NCI-H1092 treated with DMSO at 0.1 percent for 48 hours (cell line): Measurements from ENCODE around the gene WDR37.

Experiments
- DNase-seq: peaks from one replicate; lab custom pipeline; 2025; lab: John Stamatoyannopoulos, UW

The WDR37 gene

DNA sequence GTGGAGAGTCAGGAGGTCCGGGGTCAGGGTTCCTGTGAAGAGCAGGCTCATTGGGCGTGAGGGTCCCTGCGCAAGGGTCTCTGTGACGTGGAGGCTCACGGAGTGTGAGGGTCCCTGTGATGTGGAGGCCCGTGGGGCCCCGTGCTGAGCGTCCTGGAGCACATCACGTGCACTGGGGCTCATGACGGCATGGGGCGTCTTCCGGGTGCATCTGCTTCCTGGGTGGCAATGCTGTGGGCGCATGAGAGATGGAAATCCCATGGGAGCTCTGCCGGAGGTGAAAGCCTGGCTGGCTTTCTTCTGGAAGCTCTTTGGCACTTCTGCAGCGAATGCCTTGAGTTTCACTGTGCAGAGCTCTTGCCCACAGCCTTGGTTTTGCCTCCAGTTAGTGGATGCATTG lies 71.4 kb downstream of the WDR37 start:
- DNase-seq, result no peak

DNA sequence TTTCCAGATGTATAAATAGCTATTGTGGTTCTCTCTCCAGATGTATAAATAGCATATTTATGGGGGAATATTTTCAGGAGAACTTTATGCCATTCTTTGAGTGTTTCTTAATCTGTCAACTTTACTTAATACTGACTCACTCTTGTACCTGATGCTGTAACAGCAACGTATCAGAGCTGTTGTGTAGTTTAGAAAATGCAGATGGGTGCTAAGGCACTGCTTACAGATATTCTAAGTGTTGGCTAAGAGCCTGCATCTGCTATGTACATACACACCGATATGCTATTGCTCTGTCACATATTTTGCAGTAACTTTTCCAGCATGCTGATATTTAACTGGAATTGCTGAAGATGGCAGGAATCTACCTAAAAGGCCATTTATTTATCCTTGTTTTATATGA lies 71.9 kb downstream of the WDR37 start:
- no peak for DNase-seq

DNA sequence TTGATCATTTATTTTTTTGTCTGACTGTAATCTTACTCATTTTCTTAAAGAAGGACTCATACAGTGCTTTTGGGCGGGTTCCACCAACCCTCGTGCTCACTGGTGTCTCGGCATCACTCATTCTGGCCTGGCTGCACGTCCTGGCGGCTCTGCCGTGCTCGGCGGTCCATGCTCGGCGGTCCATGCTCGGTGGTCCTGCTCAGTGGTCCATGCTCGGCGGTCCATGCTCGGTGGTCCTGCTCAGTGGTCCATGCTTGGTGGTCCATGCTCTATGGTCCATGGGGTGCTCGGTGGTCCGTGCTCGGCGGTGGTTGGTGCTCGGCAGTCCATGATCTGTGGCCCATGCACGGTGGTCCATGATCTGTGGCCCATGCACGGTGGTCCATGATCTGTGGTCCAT lies 72.5 kb downstream of the WDR37 start:
- no peak for DNase-seq

DNA sequence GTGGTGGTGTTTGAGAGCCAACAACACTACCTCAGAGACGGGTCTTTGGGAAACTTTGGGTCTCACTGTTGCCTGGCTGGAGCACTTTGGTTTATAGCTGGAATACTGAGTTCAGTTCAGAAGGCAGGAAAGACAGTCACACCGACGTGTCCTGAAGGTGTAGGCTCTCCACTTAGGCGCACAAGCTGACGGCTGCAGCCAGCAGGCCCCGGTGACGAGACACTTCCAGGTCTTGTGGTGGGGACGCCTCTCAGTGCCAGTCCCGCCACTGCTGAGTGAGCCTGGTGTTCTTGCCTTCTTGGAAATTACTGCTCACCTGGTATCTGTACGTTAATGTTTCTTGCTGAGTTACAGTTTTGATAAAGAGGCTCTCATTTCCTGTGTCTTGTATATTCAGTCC lies 74.0 kb downstream of the WDR37 start:
- DNase-seq, result no peak

DNA sequence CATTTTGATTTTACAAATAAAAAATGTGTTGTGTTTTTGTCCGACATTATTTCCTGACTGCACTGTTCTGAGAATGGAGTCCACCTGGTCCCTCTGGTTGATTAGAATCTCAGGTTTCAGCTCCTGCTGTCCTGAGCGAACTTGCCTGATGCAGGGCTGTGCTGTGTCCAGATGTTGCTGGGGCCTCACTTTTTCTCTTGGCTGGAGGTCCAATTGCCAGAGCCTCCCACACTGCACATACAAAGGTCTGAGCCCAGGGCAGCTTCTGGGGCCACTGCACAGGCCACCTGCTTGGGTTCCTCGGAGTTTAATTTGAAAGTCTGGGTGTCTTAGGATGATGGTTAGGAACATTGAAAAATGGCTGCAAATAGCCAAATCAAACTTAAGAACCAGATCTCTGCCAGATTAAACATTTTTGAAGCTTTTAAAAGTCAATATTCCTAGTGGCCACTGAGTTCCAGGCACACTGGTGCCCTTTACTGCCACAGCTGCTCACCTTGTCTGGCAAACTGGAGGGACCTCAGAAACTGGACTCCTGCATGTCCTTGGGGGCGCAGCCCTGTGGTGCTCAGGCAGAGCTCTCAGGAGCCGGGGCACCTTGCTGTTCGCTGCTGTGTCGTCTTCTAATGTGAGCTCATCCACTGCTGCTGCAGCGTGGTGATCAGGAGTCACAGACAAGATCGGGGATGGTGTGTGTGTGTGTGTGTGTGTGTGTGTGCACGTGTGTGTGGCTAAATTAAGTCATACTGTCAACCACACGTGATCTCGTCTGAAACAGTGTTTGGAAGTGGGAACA lies 75.0 kb downstream of the WDR37 start:
- DNase-seq, result no peak

DNA sequence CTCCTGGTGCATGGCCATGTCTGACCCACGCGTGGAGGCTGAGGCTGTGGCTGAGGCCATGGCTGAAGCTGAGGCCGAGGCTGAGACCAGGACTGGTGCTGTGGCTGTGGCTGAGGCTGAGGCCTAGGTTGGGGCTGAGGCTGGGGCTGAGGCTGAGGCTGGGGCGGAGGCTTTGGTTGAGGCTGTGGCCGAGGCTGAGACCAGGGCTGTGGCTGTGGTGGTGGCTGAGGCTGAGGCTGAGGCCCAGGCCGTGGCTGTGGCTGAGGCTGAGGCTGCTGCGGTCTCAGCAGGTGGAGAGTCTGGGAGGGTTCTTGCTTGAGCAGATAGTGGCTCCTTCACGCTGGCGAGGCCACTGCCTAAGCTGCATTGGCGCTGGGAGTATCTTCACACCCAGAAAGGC lies 76.4 kb downstream of the WDR37 start:
- DNase-seq, result no peak

DNA sequence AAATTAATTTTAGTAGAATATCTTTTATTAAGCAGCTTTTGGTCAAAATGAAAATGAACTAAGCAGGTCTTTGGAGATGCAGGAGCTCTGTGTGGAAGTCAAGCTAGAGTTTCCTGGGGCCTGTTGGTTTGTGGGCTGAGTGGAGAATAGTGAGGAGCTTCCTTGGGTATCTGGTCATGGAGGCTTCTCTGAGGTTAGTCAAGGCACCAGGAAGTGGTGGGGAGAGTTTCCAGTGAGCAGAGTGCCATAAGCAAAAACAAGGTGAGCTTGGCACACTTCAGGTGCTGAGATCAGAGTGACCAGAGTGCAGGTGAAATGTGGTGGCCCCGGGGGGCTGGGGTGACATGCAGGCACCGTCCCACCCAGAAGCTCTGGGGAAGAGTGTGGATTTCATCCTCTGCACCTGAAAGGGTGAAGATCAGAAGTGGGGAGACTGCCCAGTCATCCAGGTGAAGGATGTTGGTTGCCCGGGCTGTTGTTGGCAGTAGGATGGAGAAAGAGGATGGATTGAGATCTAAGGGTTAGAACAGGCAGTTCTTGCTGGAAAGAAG lies 77.4 kb downstream of the WDR37 start:
- DNase-seq, result no peak

DNA sequence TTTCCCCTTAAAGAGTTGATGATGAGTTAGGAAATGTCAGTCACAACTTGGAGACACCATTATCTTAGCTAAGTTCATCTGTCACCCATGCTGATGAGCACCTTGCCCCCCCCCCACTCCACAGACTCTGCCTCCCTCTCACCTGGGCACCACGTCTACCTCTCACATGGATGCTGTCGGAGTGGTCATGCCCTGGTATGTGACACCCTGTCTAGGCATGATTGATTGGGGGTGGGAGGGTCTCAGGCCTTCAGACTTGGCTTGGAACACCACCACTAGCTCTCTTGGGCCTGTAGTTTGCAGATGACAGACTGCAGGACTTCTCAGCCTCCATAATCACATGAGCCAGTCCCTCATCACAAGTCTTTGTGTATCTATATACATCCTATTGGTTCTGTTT lies 78.0 kb downstream of the WDR37 start:
- DNase-seq, result no peak

DNA sequence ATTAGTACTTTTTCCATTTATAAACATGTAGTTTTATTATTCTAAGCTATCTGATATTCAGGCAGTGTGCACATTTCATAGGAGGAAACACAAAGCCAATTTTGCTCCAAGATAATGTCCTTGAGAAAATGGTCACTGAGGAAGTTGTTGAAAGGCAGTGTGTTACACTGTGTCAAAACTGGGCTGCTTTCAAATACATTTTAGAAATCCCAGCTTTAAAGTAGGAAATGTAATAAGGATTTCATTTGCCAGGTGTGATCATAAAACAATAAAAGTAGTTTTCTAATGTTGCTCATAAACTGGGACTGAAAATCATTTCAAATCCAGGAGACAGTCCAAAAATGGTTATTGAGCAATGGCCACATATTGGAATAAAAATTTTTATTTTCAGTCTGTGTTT lies 80.1 kb downstream of the WDR37 start:
- no peak for DNase-seq

DNA sequence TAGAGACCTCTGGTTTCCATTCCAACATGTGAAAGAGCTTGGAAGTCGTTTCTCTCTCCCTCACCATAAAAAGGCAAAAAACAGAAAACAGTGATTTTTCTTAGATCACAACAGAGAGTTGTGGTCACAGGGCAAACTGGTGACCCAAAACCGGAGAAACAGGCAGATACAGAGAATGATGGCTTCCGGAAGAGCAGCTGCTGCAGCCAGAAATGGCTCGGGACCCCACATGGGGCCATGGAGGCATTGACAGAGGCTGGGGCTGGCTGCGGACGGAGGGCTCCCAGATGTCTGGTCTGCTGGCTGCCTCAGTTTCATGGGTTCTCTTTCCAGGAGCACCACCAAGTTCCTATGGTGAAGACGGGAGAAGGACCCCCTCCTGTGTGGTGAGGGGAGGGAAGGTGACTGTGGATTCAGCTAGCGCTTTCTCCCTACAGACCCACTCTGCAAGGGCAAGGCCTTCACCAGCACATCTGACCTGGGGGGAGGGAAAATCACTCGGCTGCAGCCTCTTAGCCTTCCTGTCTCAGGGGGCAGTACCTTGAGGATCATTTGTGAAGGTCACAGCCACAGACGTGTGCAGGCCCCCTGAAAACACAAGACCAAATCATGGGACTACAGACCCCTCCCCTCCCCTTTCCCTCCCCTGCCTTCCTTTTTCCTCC lies 81.4 kb downstream of the WDR37 start:
- DNase-seq, result no peak

DNA sequence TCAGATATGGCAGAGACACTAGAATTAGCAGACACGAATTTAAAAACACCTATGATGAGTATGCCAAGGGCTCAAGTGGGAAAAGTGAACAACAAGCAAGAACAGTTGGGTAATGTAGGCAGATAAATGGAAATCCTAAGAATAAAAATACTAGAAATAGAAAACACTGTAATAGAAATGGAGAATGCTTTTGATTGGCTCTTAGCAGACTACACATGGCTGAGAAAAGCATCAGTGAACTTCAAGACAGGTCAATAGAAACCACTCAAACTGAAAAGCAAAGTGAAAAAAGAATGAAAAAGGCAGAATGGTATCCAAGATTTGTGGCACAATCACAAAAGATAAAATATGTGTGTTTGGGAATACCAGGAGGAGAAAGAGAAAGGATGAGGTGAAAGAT lies 82.3 kb downstream of the WDR37 start:
- no peak for DNase-seq

DNA sequence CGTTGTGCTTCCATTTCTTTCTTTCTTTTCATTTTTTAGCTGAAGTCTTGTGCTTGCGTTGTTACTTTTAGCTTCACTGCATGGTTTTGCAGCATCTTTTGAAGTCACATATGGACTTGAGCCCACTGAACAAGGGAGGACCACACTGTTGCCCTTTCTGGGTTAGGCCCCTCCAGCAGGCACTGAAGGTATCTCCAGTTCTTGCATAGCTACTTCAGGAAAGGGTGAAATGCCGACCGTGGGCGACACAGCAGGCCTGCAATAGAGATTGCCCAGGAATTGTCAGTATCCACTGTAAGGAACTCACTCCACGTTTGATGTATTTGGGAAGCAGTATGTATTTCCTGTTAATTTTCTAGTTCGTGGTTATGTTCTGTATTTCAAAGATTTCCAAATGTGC lies 85.1 kb downstream of the WDR37 start:
- no peak for DNase-seq

DNA sequence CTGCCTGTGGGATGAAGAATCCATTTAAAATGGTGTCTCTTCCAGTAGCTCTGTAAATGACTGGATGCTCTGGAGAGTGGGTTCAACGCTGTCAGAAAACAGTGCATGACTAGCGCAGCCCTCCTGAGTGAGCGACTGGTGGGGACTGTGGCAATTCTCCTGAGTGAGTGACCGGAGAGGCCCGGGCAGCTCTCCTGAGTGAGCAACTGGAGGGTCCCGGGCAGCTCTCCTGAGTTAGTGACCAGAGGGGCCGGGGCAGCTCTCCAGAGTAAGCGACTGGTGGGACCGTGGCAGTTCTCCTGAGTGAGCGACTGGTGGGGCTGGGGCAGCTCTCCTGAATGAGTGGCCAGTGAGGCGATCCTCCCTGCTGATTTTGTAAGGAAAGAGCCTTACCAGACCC lies 85.5 kb downstream of the WDR37 start:
- DNase-seq, result no peak

DNA sequence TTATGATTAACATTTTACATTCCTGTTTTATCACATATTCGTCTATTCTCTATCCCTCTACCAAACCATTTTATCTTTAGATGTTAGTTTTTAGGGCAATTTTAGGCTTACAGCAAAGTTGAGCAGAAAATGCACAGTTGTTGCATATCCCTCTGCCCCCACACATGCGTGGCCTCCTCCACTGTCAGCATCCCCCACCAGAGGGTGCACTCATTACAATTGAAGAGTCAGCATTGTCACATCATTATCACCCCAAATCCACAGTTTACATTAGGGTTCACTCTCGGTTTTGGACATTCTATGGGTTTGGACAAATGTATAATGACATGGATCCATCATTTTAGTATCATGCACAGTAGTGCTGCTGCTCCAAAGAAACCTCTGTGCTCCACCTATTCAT lies 86.4 kb downstream of the WDR37 start:
- no peak for DNase-seq

DNA sequence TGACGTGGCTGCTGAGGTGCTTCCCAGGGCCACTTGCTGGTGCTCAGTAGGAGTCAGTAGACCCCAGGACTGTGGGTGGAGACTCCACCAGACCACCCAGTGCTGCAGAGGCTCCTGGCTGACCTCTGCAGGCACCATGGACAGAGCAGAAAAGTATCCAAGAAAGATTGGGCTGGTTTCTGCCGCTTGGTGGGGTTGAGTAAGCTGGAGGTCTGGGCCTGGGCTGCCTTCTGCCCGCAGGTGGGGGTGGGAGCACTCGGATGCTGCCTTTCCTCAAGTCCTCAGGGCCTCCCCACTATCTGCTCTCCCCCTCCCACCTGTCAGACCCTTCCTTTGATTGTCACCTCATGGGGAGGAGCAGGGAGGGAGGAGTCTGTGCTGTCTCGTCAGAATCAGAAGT lies 91.6 kb downstream of the WDR37 start:
- no peak for DNase-seq

DNA sequence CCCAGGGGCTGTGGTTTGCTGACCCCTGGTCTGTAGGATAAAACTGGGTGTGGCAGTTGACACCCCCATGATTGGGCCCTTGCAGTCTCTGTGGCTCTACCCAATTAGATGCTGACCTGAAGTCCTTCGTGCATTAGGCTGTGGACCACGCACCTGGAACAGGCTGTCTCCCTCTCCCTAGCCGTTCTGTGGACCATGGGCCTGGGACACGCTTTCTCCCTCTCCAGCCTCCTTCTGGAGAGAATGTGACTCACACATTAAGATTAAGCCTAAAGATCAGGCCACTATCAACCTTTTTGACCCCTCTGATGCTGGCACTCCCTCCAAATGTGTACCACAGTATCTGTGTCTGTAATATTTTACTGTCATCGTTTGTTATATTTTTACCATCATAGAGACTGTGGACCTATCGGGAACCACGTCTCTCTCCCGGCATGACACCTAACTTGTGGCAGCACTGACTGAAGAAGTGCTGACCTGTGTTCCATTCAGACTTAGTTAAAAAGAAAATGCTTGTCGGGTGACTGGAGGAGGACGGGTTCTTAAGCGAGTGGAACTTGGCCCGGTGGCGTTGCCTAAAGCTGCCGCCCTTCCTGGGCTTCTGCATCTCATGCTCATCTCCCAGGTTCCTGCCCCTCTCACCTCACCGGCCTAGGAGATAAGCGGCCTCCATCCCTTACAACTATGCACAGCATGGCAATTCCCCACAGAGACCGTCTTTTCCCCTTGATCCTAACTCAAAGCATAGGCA lies 92.8 kb downstream of the WDR37 start:
- no peak for DNase-seq

DNA sequence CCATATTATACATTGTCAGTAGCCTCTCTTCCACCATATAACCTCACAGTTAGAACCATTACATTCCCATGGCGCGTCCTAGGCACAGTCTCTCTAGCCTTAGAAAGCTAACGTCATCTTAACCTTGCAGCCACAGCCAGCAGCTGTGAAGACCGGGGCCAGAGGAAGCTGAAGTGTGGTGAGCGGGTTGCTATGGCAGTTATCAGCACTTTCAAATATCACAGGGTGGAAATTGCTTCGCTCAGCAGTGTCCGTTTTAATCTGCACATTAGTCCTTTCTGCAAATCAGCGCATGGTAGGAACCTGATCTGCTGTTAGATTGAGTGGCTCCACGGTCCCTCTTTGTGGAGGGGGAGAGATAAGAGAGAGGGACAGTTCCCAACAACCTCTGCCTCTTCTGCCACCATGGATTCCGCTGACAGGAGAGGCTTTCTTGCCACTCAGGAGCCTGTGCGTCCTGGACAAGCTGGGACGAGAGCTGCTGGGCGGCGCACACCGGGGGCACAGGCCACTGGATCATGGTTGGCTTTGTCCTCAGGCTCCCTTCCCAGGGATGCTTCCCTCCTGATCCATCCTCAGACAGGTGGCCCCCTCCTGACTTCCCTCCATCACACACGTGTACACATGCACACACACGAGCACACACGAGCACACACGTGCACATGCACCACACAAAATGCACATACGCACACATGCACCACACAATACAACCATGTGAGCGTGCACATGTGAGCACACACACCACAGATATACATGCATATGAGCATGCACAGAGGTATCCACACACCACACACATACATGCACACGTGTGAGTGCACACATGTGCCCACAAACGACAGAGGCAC lies 93.8 kb downstream of the WDR37 start:
- DNase-seq, result no peak

DNA sequence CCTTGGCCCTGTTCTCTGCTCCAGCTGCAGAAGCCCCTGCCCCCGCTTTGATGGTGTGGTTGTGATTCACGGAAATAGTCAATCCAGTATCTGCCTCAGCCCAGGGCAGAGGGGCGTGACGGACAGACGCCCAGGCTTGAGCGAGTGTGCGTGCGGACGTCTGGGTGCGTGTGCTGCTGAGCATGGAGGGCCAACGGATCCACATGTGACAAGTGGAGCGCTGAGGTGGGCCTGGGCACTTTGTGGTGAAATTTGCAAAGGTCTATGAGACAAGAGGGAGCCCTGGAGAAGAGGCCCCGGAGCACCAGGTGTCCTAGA lies 94.4 kb downstream of the WDR37 start:
- DNase-seq, result no peak

DNA sequence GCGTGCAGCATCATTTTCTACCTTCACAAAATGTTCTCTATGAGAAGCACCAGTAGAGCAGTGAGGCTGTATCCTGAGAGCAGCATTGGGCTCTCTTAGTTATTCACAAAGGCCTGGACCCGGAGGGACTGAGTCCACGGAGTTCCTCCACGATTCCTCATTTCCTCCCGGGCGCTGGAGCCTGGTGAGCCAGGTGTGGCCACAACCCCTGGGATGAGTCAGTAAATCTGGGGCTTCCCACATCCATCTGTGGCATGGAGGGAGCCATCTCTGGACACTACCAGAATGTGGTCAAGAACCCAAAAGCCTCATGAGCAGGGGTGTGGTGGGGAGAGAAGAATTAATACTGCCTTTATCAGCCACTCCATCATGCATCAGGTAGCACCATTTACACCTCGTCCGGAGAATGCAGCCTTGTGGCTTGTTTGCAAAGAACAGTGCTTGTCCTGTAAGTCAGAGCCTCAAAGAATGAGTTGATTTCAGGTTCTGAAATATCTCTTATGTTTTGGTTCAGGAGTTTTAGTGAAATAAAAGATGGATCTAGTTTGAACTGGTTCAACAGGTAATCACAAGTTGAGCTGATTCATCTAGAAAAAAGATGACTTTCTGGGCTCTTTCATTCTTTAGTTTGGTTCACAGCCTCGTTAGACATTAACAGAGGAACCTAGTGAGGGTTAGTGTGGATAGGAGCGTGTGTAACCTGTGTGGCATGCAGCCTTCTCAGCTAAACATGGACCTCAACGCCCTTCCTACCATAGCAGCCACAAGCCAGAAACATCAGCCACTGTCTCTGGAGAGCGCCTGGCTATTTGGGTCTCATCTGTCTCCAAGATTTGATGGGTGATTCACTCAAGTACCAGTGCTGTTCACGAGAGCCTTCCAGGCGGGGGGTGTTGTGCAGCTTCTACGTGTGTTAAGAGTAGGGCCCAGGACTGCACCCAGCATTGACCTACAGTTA lies 95.2 kb downstream of the WDR37 start:
- DNase-seq, result no peak

DNA sequence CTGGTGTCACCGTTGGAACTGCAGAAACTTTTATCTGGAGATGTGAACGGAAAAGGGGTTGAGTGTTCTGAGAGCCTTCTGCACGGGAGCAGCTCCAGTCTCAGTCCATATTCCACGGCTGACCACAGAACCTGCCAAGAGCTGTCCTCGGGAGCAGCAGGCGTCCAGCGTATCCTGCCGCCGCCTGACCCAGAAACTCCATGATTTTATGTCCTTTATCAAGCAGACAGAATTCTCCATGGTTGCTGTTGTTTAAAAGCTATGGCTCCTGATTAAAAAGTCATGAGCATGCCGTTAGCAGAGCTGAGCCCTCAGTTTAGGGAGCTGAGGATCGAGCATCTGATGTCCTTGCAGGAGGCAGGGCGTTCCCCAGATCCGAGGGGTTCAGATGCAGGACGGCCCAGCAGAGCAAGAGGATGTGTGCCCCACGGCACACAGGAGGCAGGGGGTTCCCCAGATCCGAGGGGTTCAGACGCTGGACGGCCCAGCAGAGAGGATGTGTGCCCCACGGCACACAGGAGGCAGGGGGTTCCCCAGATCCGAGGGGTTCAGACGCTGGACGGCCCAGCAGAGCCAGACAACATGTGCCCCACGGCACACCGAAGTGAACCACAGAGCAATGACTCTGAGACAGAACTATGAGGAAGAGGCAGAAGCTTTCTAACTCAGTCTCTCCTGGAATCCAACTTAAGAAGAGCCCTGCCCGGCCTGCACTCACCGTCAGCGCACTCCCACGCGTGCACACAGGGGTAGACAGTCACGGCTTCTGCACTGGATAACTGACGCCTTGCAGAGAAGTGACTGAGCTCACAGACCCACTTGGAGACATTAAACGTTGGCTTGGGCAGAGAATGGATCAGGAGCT lies 96.4 kb downstream of the WDR37 start:
- DNase-seq, result no peak
